Subcutaneous adipose tissue (tissue), 4 donors: ENCODE measurements around the gene WDR47. TPM values are rescaled to one million over a fixed set of nuclear protein-coding genes. Genes with fewer than 3 reads are reported as not detected.

Source experiments
- total RNA-seq, 4 donors: library from RNA; depleted of rRNA; stranded (reverse); fragments of >200 nt; gene quantifications; one replicate each; pipeline ENCODE4 v1.1.0, GENCODE V29; 2016
- TF ChIP-seq, protein P1 (sequence below): fragments of 450-650 bp; IDR thresholded peaks from one replicate; pipeline ENCODE4 v1.5.1; 2016; ENCODE audit warnings: low read depth, mild to moderate bottlenecking, control low read depth, antibody characterized with exemption, moderate library complexity

The WDR47 gene
- total RNA-seq, 4 donors from 2014 or later: 13.0 to 18.1 (median 13.7) TPM

DNA sequence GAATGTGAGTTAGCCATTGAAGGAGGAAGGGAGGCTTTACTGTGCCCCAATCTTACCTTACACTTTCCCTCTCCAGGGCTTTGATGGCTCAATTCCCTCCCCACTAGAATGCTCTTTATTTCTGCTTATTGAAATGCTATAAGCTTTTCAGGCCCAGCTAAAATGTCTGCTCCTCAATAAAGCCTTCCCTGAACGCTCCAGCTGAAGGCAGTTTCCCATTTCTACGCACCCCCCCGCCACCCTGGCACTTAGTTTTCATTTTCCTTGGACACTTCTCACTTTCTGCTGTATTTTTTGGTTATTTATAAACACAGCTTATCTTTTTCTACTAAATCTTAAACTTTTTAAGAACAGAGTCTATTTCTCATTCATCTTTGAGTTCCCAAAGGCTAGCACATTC lies 41.6 kb upstream of the WDR47 start:
- TF ChIP-seq, protein P1, sequence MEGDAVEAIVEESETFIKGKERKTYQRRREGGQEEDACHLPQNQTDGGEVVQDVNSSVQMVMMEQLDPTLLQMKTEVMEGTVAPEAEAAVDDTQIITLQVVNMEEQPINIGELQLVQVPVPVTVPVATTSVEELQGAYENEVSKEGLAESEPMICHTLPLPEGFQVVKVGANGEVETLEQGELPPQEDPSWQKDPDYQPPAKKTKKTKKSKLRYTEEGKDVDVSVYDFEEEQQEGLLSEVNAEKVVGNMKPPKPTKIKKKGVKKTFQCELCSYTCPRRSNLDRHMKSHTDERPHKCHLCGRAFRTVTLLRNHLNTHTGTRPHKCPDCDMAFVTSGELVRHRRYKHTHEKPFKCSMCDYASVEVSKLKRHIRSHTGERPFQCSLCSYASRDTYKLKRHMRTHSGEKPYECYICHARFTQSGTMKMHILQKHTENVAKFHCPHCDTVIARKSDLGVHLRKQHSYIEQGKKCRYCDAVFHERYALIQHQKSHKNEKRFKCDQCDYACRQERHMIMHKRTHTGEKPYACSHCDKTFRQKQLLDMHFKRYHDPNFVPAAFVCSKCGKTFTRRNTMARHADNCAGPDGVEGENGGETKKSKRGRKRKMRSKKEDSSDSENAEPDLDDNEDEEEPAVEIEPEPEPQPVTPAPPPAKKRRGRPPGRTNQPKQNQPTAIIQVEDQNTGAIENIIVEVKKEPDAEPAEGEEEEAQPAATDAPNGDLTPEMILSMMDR: no peak

DNA sequence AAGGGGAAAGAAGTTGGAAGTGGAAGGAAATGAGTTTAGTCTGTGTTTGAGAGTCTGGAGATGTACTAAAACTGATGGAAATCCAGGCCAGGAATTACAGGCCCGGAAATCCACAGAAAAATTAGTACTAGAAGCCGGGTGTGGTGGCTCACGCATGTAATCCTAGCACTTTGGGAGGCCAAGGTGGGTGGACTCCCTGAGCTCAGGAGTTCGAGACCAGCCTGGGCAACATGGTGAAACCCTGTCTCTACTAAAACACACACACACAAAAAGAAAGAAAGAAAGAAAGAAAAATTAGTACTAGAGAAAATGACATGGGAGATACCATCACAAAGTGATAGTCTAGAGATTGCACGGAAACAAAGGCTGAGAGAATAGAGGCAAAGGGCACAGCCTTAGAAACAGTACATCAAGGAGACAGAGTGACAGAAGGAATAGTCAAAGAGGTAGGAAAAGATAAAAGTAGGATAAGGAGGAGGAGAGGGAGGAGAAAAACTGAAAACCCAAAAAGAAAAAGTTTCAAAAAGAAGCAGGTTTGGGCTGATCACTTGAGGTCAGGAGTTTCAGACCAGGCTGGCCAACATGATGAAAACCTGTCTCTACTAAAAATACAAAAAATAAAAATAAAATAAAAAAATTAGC lies 38.7 kb upstream of the WDR47 start:
- TF ChIP-seq, protein P1: no peak

DNA sequence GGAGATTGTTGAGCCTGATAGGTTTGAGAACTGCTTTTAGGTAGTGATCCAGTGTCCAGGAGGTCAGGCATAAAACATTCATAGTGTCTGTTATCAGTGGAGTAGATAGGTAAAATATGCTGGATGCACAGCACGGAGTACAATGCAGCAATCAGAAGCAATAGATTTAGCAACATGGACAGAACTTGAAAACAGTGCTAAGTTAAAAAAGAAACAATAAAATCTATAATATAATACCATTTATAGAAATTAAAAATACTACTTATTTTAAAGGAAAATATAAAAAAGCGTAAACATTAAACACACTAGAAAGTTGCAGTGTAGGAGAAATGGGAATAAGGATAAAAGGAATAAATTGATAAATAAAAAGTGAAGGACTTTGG lies 37.3 kb upstream of the WDR47 start:
- TF ChIP-seq, protein P1: no peak

DNA sequence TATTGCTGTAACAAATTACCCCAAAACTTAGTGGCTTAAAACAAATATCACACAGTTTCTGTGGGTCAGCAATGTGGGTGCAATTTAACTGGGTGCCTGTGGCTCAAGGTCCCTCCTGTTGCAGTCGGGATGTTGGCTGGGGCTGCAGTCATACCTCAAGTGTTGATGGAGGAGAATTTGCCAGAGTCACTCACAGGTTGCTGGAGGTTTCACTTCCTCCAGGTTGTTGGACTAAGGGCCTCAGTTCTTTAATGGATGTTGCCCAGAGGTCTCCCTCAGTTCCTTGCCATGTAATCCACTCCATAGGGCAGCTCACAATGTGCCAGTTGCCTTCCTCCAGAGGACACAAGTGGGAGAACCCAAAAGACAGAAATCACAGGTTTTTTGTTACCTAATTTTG lies 36.4 kb upstream of the WDR47 start:
- TF ChIP-seq, protein P1: no peak

DNA sequence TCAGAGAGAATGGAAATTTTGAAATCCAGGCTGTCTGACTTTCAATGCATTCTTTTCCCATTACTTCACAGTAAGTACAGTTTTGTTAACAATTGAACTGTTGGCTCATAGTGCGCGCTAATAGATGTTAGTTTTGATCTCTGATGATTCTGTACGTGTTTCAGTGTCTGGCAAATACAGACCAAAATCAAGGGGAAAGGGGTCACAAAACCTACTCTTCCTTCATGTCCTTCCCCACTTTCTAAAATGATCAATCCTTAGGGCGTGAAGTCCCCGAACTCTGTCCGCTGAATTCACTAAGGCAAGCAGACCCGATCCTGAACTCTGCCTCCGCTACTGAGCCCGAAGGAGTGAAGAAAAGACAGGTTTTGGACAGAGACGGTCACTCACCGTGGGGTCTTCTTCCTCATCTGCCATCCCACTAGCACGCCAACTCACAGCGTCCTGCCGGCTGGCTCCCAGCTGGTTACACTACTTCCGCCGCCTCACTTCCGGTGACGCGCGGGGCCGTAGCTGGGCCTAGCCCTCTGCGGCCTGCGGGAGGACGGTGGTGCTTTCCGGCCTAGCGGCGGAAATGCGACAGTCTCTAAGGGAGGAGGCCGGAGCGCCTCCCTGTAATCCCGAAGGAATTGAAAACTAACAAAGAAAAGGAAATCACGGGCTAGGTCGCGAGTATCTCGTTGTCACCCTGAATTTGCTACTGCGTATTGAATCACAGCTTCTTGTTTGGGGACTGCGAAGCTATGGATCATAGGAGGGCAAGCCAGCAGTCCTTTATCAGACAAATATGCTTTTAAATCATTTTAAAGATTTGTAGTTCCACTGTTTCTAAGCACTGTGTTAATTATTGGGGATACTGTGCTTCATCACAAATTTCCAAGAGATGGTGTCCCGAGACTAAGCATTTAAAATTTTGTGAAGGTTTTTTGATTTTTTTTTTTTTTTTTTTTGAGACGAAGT lies 33.9 kb upstream of the WDR47 start, which contains the start of gene TAF13:
TSS of gene TAF13 (minus strand) at position 473 of the 960 bp plus-strand sequence. CDS start at position 417, 56 bp downstream.
- TF ChIP-seq, protein P1: no peak

DNA sequence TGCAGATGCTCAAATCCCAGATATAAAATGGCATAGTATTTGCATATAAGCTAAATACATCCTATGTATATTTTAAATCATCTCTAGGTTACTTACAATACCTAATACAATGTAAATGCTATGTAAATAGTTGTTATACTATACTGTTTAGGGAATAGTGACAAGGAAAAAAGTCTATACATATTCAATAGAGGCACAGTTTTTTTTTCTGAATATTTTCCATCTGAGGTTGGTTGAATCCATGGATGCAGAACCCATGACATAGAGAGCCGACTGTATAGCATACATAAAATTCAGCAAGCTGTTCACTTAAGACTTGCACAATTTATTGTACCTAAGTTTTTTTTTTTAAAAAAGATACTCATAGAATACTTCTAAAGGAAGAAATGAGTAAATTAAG lies 27.4 kb upstream of the WDR47 start:
- TF ChIP-seq, protein P1: no peak

DNA sequence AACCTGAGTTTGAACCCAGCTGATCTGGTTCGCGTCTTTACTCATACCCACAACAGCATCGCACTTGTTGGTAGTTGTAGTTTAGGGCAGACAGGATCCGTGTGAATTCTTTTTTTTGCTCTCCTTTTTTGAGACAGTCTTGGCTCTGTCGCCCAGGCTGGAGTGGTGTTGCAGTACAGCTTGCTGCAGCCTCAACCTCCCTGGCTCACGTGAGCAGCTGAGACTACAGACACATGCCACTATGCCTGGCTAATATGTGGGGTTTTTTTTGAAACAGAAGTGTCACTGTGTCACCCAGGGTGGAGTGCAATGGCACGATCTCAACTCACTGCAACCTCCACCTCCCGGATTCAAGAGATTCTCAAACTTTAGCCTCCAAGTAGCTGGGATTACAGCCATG lies 26.0 kb upstream of the WDR47 start:
- TF ChIP-seq, protein P1: no peak
